K562 (cell line): ENCODE results near the gene UBE2H. TPM values are rescaled to one million over a fixed set of nuclear protein-coding genes. Genes with fewer than 3 reads are reported as not detected.

ENCODE experiments used
- ARID4B ChIP-seq: sonication (generic); formaldehyde crosslinking; IDR thresholded peaks from 2 replicates; pipeline ENCODE4 v1.8.0; 2022; ENCODE audit warnings: mild to moderate bottlenecking, missing genetic modification reagents
- CEBPB ChIP-seq: fragments of 450-650 bp; IDR thresholded peaks from 2 replicates; pipeline ENCODE4 v1.6.1; 2016; ENCODE audit warnings: missing genetic modification characterization, missing compliant biosample characterization
- CHAMP1 ChIP-seq: fragments of 450-650 bp; IDR thresholded peaks from 2 replicates; pipeline ENCODE4 v1.6.1; 2016; ENCODE audit warnings: mild to moderate bottlenecking
- ETS1 ChIP-seq: conservative IDR thresholded peaks from 2 replicates; pipeline ENCODE4 v1.6.1; 2011; ENCODE audit warnings: low read depth, mild to moderate bottlenecking, low read length; ENCODE audit not compliant: control insufficient read depth
- HMBOX1 ChIP-seq: sonication (generic); IDR thresholded peaks from 2 replicates; pipeline ENCODE4 v1.6.1; 2016
- NR4A1 ChIP-seq, 2 experiments: fragments of 250-450 bp in 1 of 2; fragments of 450-650 bp in 1 of 2; sonication (Bioruptor Pico) in 1 of 2; IDR thresholded peaks; 2 replicates each; pipeline versions ENCODE4 v1.4.0 to v1.6.1; 2016 to 2020; ENCODE audit warnings: mild to moderate bottlenecking in 2 of 2, missing compliant biosample characterization in 1 of 2, missing genetic modification characterization in 1 of 2, moderate library complexity in 1 of 2
- OTX1 ChIP-seq: fragments of 450-650 bp; formaldehyde crosslinking; IDR thresholded peaks from 2 replicates; pipeline ENCODE4 v1.4.0; 2022; ENCODE audit warnings: mild to moderate bottlenecking
- SETDB1 ChIP-seq: IDR thresholded peaks from one replicate; pipeline ENCODE4 v1.6.1; 2012; ENCODE audit warnings: low read length, control low read depth, inconsistent platforms
- YY1 ChIP-seq, 3 experiments: IDR thresholded peaks; 2 replicates each; pipeline ENCODE4 v1.6.1; 2011; ENCODE audit warnings: low read length in 2 of 3, mild to moderate bottlenecking in 2 of 3, moderate library complexity in 2 of 3, borderline replicate concordance in 1 of 3, control low read depth in 1 of 3, low read depth in 1 of 3; ENCODE audit not compliant: insufficient read depth in 3 of 3, insufficient replicate concordance in 2 of 3, control insufficient read depth in 1 of 3, insufficient read length in 1 of 3; ENCODE audit errors: extremely low read depth in 1 of 3
- ZBTB43 ChIP-seq: sonication (generic); formaldehyde crosslinking; IDR thresholded peaks from 2 replicates; pipeline ENCODE4 v1.8.0; 2023; ENCODE audit warnings: mild to moderate bottlenecking, missing genetic modification reagents
- ZNF354B ChIP-seq: fragments of 250-450 bp; sonication (Bioruptor Pico); IDR thresholded peaks from 2 replicates; pipeline ENCODE4 v1.4.0; 2020
- ZNF584 ChIP-seq: fragments of 200-800 bp; sonication (Bioruptor generic); IDR thresholded peaks from 2 replicates; pipeline ENCODE4 v1.6.1; 2016; ENCODE audit warnings: low read depth, mild to moderate bottlenecking, missing genetic modification characterization, missing compliant biosample characterization
- ZNF740 ChIP-seq, 3 experiments: fragments of 200-800 bp in 1 of 3; sonication (Bioruptor generic) in 1 of 3; sonication (generic) in 1 of 3; formaldehyde crosslinking in 1 of 3; IDR thresholded peaks; 2 replicates each; pipeline versions ENCODE4 v1.6.1 to v1.8.0; 2016 to 2022; ENCODE audit warnings: mild to moderate bottlenecking in 2 of 3, missing compliant biosample characterization in 2 of 3, missing genetic modification characterization in 2 of 3, missing genetic modification reagents in 1 of 3
- polyA plus RNA-seq, 8 experiments: library from polyadenylated mRNA; depleted of rRNA in 4 of 8; stranded (reverse) in 5 of 8; unstranded in 3 of 8; fragments of >200 nt; fragmentation: Nextera tagmentation in 2 of 8; fragmentation: Illumina TruSeq in 1 of 8; extraction: Ambion mirVana in 2 of 8; extraction: Trizol in 1 of 8; gene quantifications; 2 replicates each; pipeline versions ENCODE4 v1.2.1 to v1.2.3, GENCODE V29; 2011 to 2014; ENCODE audit warnings: inconsistent platforms in 1 of 8, missing spikeins in 1 of 8
- total RNA-seq, 7 experiments: library from RNA; depleted of rRNA in 6 of 7; stranded (reverse); fragments of >200 nt in 6 of 7; fragmentation: Illumina TruSeq in 2 of 7; extraction: Trizol in 2 of 7; gene quantifications; 2 replicates each; pipeline versions ENCODE4 v1.2.1 to v1.2.3, GENCODE V29; 2011 to 2021; ENCODE audit warnings: low replicate concordance in 1 of 7

Gene UBE2H
- total and polyA plus RNA-seq, 9 of the 15 experiments (the other 6 are each of a cell fraction or from before 2014, with no cell fraction given) = 6.3 to 33.0 (median 13.3) TPM

- TF ChIP-seq ZNF740 (CRISPR knock-in tag; IDR thresholded peaks at IDR 0.05) = no peak
- 0 out of 4 replicates have a peak, but pooled peaks of 1 of the 2 experiments have one; percentile 37 for TF ChIP-seq ZNF740 (tag; IDR thresholded peaks at IDR 0.05)
- no peak for TF ChIP-seq ETS1
- no peak for TF ChIP-seq OTX1 (CRISPR knock-in tag)
- no peak for TF ChIP-seq ZNF354B
- TF ChIP-seq ZBTB43 (CRISPR knock-in tag) = no peak
- no peak for TF ChIP-seq NR4A1 (CRISPR knock-in tag; IDR thresholded peaks at IDR 0.05)
- TF ChIP-seq NR4A1 (tag; IDR thresholded peaks at IDR 0.05) = peak; percentile 45; the same call in 1 of the 2 replicates
- no peak for TF ChIP-seq CHAMP1
- no peak for TF ChIP-seq HMBOX1
- TF ChIP-seq CEBPB (tag) = no peak
- no peak for TF ChIP-seq SETDB1
- TF ChIP-seq YY1 (IDR thresholded peaks at IDR 0.05; ENCODE audit: borderline replicate concordance in 1 of 3, control insufficient read depth in 1 of 3, extremely low read depth in 1 of 3, insufficient read depth in 3 of 3, insufficient read length in 1 of 3, insufficient replicate concordance in 2 of 3, low read depth in 1 of 3, low read length in 2 of 3) = no peak
- TF ChIP-seq ARID4B (CRISPR knock-in tag) = no peak
- peak; percentile 68; the same call in 1 of the 2 replicates for TF ChIP-seq ZNF584 (CRISPR knock-in tag)
Observed at GRCh38 chr7:129865925-129866201, 86.9 kb downstream of the UBE2H start (continued).
